ENCODE data around the gene SPTBN1. TPM values are rescaled to one million over a fixed set of nuclear protein-coding genes. Genes with fewer than 3 reads are reported as not detected.
A peak's percentile ranks its signal among the peaks of the same experiment; 100 is the strongest.

The SPTBN1 gene
- total RNA-seq, 4 donors from 2014 or later, result 189 to 423 (median 341) TPM

DNA sequence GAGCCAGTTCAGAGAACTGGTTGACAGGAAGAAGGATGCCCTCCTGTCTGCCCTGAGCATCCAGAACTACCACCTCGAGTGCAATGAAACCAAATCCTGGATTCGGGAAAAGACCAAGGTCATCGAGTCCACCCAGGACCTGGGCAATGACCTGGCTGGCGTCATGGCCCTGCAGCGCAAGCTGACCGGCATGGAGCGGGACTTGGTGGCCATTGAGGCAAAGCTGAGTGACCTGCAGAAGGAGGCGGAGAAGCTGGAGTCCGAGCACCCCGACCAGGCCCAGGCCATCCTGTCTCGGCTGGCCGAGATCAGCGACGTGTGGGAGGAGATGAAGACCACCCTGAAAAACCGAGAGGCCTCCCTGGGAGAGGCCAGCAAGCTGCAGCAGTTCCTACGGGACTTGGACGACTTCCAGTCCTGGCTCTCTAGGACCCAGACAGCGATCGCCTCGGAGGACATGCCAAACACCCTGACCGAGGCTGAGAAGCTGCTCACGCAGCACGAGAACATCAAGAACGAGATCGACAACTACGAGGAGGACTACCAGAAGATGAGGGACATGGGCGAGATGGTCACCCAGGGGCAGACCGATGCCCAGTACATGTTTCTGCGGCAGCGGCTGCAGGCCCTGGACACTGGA lies 174.9 kb downstream of the SPTBN1 start:
- H3K4me1 ChIP-seq, result peaks cover 0 to 5% of the 10 kb centered on the region in 2 donors
- H3K27ac ChIP-seq, result peak overlapping the region; percentile 41 to 88
- intact Hi-C loops (cut with DNase I; ENCODE audit: low total_unique reads), result no loop called here
- no peaks in the 10 kb centered on the region for H3K27me3 ChIP-seq
- H3K9me3 ChIP-seq, result no peaks in the 10 kb centered on the region
- H3K4me3 ChIP-seq, result no peak overlapping the region
- no peak for DNase-seq
- no peaks in the 10 kb centered on the region for H3K36me3 ChIP-seq
- TF ChIP-seq CTCF (IDR thresholded peaks at IDR 0.05) (no peak), POLR2A (IDR thresholded peaks at IDR 0.05) (no peak)

GRCh38 chr2:54631755-54632154 lies 175.6 kb downstream of the SPTBN1 start:
- DNase-seq, result no peak
- H3K4me1 ChIP-seq, result peaks cover 0 to 10% of the 10 kb centered on the region in 2 donors
- no peak overlapping the region for H3K4me3 ChIP-seq
- no peaks in the 10 kb centered on the region for H3K36me3 ChIP-seq
- TF ChIP-seq CTCF (IDR thresholded peaks at IDR 0.05) (no peak), POLR2A (IDR thresholded peaks at IDR 0.05) (no peak)
- no peaks in the 10 kb centered on the region for H3K9me3 ChIP-seq
- intact Hi-C loops (cut with DNase I; ENCODE audit: low total_unique reads), result no loop called here
- H3K27me3 ChIP-seq, result no peaks in the 10 kb centered on the region
- peak overlapping the region; percentile 41 to 88 for H3K27ac ChIP-seq

DNA sequence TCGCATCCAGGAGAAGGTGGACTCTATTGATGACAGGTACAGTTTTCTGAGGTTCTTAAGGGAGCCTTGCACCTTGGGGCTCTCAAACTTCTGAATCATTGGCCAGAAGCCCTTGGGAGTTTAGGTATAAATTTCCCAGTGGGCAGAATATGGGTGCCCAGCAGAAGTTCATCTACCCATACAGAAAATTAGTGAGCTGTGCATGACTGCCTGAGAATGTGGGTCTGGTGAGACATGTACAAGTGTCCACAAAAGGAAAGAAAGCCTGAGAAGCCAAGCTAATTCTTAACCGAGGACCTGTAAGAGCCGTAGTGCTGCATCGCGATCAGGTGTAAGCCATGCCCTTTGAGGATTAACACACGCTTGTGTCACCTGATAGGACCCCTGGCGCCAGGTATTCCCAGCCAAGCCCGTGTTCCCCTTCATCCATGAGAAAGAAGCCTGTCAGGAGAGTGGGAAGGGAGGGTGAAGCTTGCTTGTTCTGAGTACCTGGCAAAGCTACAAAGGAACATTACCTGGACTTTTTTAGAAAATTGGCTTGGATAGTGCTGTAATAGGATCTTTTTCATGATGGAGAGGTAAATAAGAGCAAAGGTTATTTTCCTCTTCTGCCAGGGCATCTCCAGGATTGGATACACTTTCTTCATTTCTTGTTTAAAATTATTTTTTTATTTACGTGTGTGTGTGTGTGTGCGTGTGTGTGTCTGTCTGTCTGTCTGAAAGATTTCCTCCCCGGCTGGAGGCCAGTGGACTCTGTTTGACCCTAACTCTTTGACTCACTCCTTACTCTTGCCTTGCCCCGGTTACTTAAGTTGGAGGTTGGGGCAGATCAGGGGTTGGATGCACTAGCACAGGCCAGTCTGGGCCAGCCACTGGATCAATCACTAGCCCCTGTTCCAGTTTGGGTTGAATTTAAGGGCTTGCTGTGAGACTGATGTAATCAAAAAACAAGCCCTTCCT lies 176.9 kb downstream of the SPTBN1 start:
- Histone ChIP-seq H3K27ac (peak overlapping the region; percentile 77 to 88), H3K27me3 (no peaks in the 10 kb centered on the region), H3K4me1 (peaks cover 0 to 10% of the 10 kb centered on the region in 2 donors), H3K36me3 (no peaks in the 10 kb centered on the region), H3K4me3 (no peak overlapping the region), H3K9me3 (no peaks in the 10 kb centered on the region)
- intact Hi-C loops (cut with DNase I; ENCODE audit: low total_unique reads), result no loop called here
- no peak for TF ChIP-seq POLR2A (IDR thresholded peaks at IDR 0.05)
- TF ChIP-seq CTCF (IDR thresholded peaks at IDR 0.05), result no peak
- no peak for DNase-seq

DNA sequence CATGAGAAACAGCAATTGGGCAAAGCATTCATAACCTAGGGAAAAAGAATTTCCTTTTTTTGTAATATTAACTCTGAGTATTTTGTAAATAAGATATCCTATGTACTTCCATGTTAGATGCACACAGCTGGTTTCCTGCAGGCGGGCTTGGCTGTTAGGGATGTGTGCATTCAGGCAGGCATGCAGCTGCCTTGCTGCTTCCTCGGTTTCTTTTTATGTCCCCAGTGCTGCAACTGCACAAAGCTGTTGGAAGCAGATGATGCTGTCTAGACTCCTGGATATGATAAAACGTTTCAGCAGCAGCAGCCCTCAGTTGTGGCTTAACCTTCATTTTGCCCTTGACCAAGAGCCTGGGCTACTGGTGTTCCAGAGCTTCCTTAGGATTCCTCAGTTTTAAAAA lies 177.9 kb downstream of the SPTBN1 start:
- Histone ChIP-seq H3K27me3 (no peaks in the 10 kb centered on the region), H3K4me3 (no peak overlapping the region), H3K9me3 (no peaks in the 10 kb centered on the region), H3K4me1 (peaks cover 0 to 10% of the 10 kb centered on the region in 2 donors), H3K27ac (peak overlapping the region; percentile 77 to 88), H3K36me3 (no peaks in the 10 kb centered on the region)
- TF ChIP-seq POLR2A (IDR thresholded peaks at IDR 0.05) (no peak), CTCF (IDR thresholded peaks at IDR 0.05) (no peak)
- no peak for DNase-seq
- intact Hi-C loops (cut with DNase I; ENCODE audit: low total_unique reads), result no loop called here

Data from uterus (tissue), 4 donors.